DND-41 (cell line): Measurements from ENCODE around the gene FUZ.

Experiments used
- ATAC-seq: fragments of 200-7000 bp; cut with Tn5 transposase; 3 replicates; pipeline ENCODE4 v1.9.1; 2021; ENCODE audit warnings: low read depth; ENCODE audit not compliant: insufficient read depth
- DNase-seq: peaks from one replicate; pipeline ENCODE4 v3.0.0-alpha.2; 2020
- H2AFZ ChIP-seq: 2 replicates; pipeline ENCODE4 v1.6.0; 2012; ENCODE audit warnings: low read depth, low read length
- H3K27ac ChIP-seq: 2 replicates; pipeline ENCODE4 v1.5.1; 2012; ENCODE audit warnings: low read length, inconsistent platforms
- H3K27me3 ChIP-seq: fragments of 200-600 bp; sonication (generic); 2 replicates; pipeline ENCODE4 v1.6.0; 2012; ENCODE audit warnings: low read length, mild to moderate bottlenecking, inconsistent platforms; ENCODE audit not compliant: insufficient read depth, poor library complexity
- H3K36me3 ChIP-seq: 2 replicates; pipeline ENCODE4 v1.5.1; 2012; ENCODE audit warnings: low read length, inconsistent platforms; ENCODE audit not compliant: insufficient read depth
- H3K4me1 ChIP-seq: 2 replicates; pipeline ENCODE4 v1.5.1; 2012; ENCODE audit warnings: mild to moderate bottlenecking, low read length; ENCODE audit not compliant: insufficient read depth
- H3K4me2 ChIP-seq: 2 replicates; pipeline ENCODE4 v1.6.0; 2012; ENCODE audit warnings: mild to moderate bottlenecking, moderate library complexity, low read length, inconsistent platforms; ENCODE audit not compliant: insufficient read depth
- H3K4me3 ChIP-seq, 2 experiments: fragments of 200-600 bp in 1 of 2; shearing (Covaris generic) in 1 of 2; 2 replicates each; pipeline ENCODE4 v1.5.1; 2012 to 2016; ENCODE audit warnings: inconsistent platforms in 2 of 2, low read length in 2 of 2, mild to moderate bottlenecking in 2 of 2, low read depth in 1 of 2, moderate library complexity in 1 of 2
- H3K79me2 ChIP-seq: 2 replicates; pipeline ENCODE4 v1.6.0; 2012; ENCODE audit warnings: low read length, inconsistent platforms; ENCODE audit not compliant: insufficient read depth
- H3K9ac ChIP-seq: 2 replicates; pipeline ENCODE4 v1.6.0; 2012; ENCODE audit warnings: low read depth, mild to moderate bottlenecking, inconsistent platforms, low read length, moderate library complexity
- H3K9me3 ChIP-seq: 2 replicates; pipeline ENCODE4 v1.5.1; 2012; ENCODE audit warnings: low read length, moderate library complexity, mild to moderate bottlenecking, inconsistent platforms; ENCODE audit not compliant: insufficient read depth, severe bottlenecking
- H4K20me1 ChIP-seq: 2 replicates; pipeline ENCODE4 v1.6.0; 2012; ENCODE audit warnings: low read length; ENCODE audit not compliant: insufficient read depth
- EZH2 ChIP-seq: IDR thresholded peaks from 3 replicates; pipeline ENCODE4 v1.6.1; 2012; ENCODE audit warnings: borderline replicate concordance, low read depth, mild to moderate bottlenecking, moderate library complexity, low read length, inconsistent platforms; ENCODE audit not compliant: severe bottlenecking
- TF ChIP-seq, protein P1 (sequence below): IDR thresholded peaks from 2 replicates; pipeline ENCODE4 v1.5.1; 2012; ENCODE audit warnings: borderline replicate concordance, low read length, moderate library complexity, mild to moderate bottlenecking; ENCODE audit not compliant: poor library complexity, severe bottlenecking; ENCODE audit errors: extremely low read depth

FUZ gene

DNA sequence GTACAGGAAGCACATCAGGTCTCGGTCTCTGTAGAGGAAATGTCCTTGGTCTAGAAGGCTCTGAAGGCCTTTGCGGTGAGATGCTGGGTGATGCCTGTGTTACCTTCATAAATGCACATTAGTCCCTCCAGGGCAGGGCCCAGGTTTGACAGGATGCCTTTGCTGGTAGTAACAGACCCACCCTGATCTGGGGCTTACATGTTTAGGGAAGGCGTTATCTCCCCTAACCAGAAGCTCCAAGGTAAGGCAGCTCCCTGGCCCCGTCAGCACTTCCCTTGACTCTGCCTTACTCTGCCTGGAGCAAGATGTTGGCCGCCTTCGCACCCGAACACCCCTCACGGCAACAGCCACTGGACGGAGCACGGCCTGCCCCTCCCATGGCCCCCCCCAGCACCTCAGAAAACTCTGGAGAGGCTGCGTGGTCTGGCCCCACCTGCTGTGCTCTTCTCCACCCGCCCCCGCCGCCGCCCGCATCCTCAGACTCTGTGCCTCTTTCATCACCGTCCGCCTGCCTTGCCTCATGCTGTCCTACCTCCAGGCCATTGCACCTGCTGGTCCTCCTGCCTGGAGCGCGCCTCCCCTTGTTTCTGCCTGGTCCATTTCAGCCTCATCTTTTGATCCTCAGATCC lies 37.2 kb downstream of the FUZ start:
- DNase-seq (no peak), ATAC-seq (no peak)
- no peak overlapping the region for H3K27ac ChIP-seq
- peaks cover 17% of the 10 kb centered on the region for H4K20me1 ChIP-seq
- peaks cover 19% of the 10 kb centered on the region for H3K36me3 ChIP-seq
- H3K4me2 ChIP-seq, result no peak overlapping the region
- no peaks in the 10 kb centered on the region for H3K27me3 ChIP-seq
- H3K4me3 ChIP-seq, result no peak overlapping the region
- H2AFZ ChIP-seq, result no peak overlapping the region
- no peak overlapping the region for H3K9ac ChIP-seq
- no peaks in the 10 kb centered on the region for H3K4me1 ChIP-seq
- TF ChIP-seq, protein P1, sequence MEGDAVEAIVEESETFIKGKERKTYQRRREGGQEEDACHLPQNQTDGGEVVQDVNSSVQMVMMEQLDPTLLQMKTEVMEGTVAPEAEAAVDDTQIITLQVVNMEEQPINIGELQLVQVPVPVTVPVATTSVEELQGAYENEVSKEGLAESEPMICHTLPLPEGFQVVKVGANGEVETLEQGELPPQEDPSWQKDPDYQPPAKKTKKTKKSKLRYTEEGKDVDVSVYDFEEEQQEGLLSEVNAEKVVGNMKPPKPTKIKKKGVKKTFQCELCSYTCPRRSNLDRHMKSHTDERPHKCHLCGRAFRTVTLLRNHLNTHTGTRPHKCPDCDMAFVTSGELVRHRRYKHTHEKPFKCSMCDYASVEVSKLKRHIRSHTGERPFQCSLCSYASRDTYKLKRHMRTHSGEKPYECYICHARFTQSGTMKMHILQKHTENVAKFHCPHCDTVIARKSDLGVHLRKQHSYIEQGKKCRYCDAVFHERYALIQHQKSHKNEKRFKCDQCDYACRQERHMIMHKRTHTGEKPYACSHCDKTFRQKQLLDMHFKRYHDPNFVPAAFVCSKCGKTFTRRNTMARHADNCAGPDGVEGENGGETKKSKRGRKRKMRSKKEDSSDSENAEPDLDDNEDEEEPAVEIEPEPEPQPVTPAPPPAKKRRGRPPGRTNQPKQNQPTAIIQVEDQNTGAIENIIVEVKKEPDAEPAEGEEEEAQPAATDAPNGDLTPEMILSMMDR, result no peak
- no peak for TF ChIP-seq EZH2
- H3K79me2 ChIP-seq, result peaks cover 38% of the 10 kb centered on the region
- no peaks in the 10 kb centered on the region for H3K9me3 ChIP-seq

DNA sequence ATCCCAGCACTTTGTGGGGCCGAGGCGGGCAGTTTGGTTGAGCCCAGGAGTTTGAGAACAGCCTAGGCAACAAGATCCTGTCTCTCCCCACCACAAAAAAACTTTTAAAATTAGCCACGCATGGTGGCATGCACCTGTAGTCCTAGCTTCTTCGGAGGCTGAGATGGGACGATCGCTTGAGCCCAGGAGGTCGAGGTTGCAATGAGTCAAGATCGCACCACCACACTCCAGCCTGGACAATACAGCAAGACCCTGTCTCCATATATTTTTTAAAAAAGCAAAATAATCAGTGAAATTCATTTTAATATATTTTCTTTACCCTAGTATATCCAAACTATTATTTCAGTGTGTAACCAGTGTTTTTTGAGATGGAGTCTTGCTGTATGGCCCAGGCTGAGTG lies 38.1 kb downstream of the FUZ start:
- no peak overlapping the region for H3K4me2 ChIP-seq
- no peak for ATAC-seq
- H3K9ac ChIP-seq, result no peak overlapping the region
- no peak for TF ChIP-seq EZH2
- TF ChIP-seq, protein P1, result no peak
- H4K20me1 ChIP-seq, result peaks cover 17% of the 10 kb centered on the region
- no peaks in the 10 kb centered on the region for H3K4me1 ChIP-seq
- H3K27ac ChIP-seq, result no peak overlapping the region
- H3K36me3 ChIP-seq, result peaks cover 19% of the 10 kb centered on the region
- H3K79me2 ChIP-seq, result peaks cover 45% of the 10 kb centered on the region
- H3K4me3 ChIP-seq, result no peak overlapping the region
- no peaks in the 10 kb centered on the region for H3K27me3 ChIP-seq
- H3K9me3 ChIP-seq, result no peaks in the 10 kb centered on the region
- no peak for DNase-seq
- no peak overlapping the region for H2AFZ ChIP-seq

DNA sequence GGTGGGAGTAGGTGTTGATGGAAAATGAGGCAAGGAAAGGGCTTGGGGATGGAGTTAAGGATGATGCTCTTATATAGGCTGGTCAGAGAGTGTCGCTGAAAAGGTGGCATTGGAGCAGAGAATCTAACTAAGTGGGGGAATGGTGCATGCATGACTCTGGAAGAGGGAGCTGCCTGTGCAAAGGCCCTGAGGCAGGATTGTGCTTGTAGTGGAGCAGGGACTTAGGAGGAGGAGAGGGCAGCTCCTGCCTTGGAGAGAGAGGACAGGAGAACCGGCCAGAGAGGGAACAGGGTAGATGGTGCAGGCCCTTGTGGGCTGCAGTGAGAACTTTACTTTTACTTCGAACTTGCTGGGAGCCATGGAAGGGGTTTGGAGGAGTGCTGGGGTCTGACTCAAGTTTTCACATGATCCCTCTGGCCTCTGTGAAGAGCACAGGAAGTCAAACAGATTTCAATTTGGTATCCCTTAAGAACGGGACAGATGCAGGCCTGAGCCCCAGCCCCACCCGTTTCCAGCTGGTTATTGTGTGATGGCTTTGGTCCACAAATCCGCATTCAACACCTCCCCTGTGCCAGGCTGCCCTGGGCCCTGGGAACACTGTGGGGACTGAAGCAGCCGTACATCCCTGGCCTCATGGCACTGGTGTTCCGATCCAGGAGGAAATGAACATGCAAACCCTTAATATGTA lies 39.3 kb downstream of the FUZ start:
- DNase-seq (no peak), ATAC-seq (no peak)
- TF ChIP-seq, protein P1, result no peak
- no peak for TF ChIP-seq EZH2
- Histone ChIP-seq H3K79me2 (peaks cover 51% of the 10 kb centered on the region), H3K9ac (no peak overlapping the region), H3K9me3 (no peaks in the 10 kb centered on the region), H3K27ac (no peak overlapping the region), H3K36me3 (peaks cover 22% of the 10 kb centered on the region), H3K4me2 (no peak overlapping the region), H3K4me1 (peaks cover 5% of the 10 kb centered on the region), H2AFZ (no peak overlapping the region), H3K27me3 (no peaks in the 10 kb centered on the region), H3K4me3 (no peak overlapping the region), H4K20me1 (peaks cover 22% of the 10 kb centered on the region)
